Stimulated activated CD8-positive, alpha-beta memory T cell treated with anti-CD3 and anti-CD28 coated beads, Interleukin-12 subunit alpha, Interleukin-12 subunit beta, amount 100 ng/mL, for 24 hours (primary cell): ENCODE data around the gene CPED1.
"Not testable (repeated sequence)": the region's sequence is repeated elsewhere in the genome, so short reads cannot be mapped to it uniquely, and the experiment has no call there.

ENCODE experiments used
- DNase-seq: peaks from one replicate; pipeline ENCODE4 v3.0.0-alpha.2; 2020; ENCODE audit errors: extremely low read depth

Gene CPED1

GRCh38 chr7:121282129-121282528, 293.6 kb downstream of the CPED1 start:
- DNase-seq, result no peak

- no peak for DNase-seq
Observed at GRCh38 chr7:121285066-121285667, 296.7 kb downstream of the CPED1 start.

- no peak for DNase-seq
Observed at GRCh38 chr7:121286186-121286585, 297.7 kb downstream of the CPED1 start.

GRCh38 chr7:121286742-121287734, 298.5 kb downstream of the CPED1 start:
- no peak for DNase-seq

- no peak for DNase-seq
Observed at GRCh38 chr7:121288894-121289293, 300.4 kb downstream of the CPED1 start.

- not testable (repeated sequence) for DNase-seq
Observed at GRCh38 chr7:121289930-121290329, 301.4 kb downstream of the CPED1 start.

- DNase-seq, result no peak
Observed at GRCh38 chr7:121294448-121294992, 306.0 kb downstream of the CPED1 start.

- no peak for DNase-seq
Observed at GRCh38 chr7:121297843-121298242, 309.3 kb downstream of the CPED1 start.

GRCh38 chr7:121298831-121299239, 310.3 kb downstream of the CPED1 start:
- no peak for DNase-seq

GRCh38 chr7:121300685-121301420, 312.3 kb downstream of the CPED1 start:
- no peak for DNase-seq

GRCh38 chr7:121301446-121302213, 313.1 kb downstream of the CPED1 start:
- no peak for DNase-seq

GRCh38 chr7:121302214-121302745, 313.8 kb downstream of the CPED1 start:
- DNase-seq, result no peak

- no peak for DNase-seq
Observed at GRCh38 chr7:121303422-121304101, 315.1 kb downstream of the CPED1 start.

- DNase-seq, result no peak
Observed at GRCh38 chr7:121304102-121304658, 315.7 kb downstream of the CPED1 start.

GRCh38 chr7:121305109-121305508, 316.6 kb downstream of the CPED1 start:
- DNase-seq, result no peak

- no peak for DNase-seq
Observed at GRCh38 chr7:121306565-121306964, 318.1 kb downstream of the CPED1 start.

- no peak for DNase-seq
Observed at GRCh38 chr7:121307021-121307574, 318.6 kb downstream of the CPED1 start.

GRCh38 chr7:121313220-121313792, 324.8 kb downstream of the CPED1 start:
- no peak for DNase-seq
